ENCODE results near the gene SMARCA4.
A peak's percentile ranks its signal among the peaks of the same experiment; 100 is the strongest.
"Not testable (repeated sequence)": the region's sequence is repeated elsewhere in the genome, so short reads cannot be mapped to it uniquely, and the experiment has no call there.

Gene SMARCA4

GRCh38 chr19:10976131-10976892 is 15.5 kb downstream of the SMARCA4 start:
- DNase-seq (ENCODE audit: low spot score) = no peak

DNA sequence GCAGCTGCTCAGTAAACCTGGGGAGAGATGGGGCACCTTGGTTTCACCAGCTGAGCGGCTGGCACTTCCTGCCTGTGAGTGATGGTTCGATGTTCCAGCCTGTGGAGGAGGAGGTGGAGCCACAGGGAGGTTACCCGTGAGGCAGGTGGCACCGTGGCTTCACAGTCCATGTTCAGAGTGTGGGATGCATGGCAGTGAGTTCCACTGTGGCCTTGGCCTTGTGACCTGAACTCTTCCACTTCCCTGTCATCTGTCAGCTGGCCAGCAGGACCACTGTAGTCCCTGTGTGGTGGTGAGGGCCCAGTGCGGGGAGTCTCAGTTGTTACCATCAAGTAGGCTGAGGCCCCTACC is 16.9 kb downstream of the SMARCA4 start:
- DNase-seq (ENCODE audit: low spot score) = no peak

GRCh38 chr19:10979951-10980381 is 19.1 kb downstream of the SMARCA4 start:
- DNase-seq (ENCODE audit: low spot score) = peak; percentile 21

DNA sequence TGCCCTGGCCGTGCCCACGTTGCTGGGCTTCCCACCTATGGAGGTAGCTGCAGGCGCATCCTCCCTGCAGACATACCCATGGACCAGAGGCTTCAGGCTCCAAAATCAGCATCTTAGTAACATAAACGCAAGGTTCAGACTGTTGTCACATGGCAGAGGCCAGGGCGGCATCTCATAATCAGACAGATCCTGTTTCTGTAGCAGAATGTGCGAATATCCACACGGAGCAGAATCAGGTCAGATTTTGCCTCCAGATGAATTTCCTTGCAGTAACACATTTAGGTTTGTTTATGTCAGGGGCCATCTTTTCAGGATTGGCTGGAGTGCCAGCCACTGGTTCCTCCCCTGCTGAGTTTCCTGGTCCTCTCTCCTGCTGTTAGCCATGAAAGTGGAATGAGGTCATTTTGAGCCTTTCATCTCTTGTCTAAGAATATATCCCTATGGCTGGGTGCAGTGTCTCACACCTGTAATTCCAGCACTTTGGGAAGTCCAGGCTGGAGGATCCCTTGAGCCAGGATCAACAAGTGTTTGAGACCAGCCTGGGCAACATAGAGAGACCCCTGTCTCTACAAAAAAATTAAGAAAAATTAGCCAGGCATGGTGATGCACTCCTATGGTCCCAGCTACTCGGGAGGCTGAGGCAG is 20.5 kb downstream of the SMARCA4 start:
- no peak for DNase-seq (ENCODE audit: low spot score)

- DNase-seq (ENCODE audit: low spot score) = no peak
Observed at GRCh38 chr19:10983026-10983425, 22.2 kb downstream of the SMARCA4 start.

GRCh38 chr19:10984166-10984735 is 23.4 kb downstream of the SMARCA4 start:
- DNase-seq (ENCODE audit: low spot score) = no peak

DNA sequence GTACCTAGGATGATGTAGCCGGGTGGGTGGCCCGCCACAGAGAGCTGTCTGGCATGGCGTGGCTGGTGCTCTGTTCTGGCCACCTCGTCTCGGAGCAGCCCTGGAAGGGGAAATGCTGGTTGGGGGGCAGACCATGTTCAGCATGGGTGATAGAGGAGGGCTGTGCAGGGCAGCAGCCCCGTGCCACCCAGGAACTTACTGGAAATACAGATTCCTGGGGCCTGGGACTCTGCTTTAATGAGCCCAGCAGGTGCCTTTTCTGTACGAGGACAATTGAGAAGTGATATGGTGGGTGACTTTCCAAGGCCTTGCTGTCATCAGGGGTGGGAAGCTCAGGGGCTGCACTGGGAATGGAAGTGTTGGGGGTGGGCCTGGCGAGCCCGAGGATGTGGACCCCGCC is 24.7 kb downstream of the SMARCA4 start:
- no peak for DNase-seq (ENCODE audit: low spot score)

GRCh38 chr19:10986301-10987127 is 25.7 kb downstream of the SMARCA4 start:
- DNase-seq (ENCODE audit: low spot score) = no peak

DNA sequence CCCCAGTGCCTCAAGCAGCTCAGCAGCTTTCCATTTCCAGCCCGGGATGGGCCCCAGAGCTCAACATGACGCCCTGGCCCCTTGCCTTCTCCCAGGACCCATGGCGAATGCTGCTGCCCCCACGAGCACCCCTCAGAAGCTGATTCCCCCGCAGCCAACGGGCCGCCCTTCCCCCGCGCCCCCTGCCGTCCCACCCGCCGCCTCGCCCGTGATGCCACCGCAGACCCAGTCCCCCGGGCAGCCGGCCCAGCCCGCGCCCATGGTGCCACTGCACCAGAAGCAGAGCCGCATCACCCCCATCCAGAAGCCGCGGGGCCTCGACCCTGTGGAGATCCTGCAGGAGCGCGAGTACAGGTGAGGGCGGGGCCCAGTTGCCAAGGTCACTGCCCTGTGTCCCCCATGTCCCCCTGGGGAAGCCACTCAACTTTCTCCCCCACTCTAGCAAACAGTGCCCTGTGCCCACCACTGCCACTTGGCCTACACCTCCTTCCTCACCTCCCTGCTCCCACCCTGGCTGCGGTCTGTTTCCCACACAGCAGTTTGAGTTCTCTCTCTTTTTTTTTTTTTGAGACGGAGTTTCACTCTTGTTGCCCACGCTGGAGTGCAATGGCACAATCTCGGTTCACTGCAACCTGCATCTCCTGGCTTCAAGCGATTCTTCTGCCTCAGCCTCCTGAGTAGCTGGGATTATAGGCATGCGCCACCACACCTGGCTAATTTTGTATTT is 26.9 kb downstream of the SMARCA4 start:
- DNase-seq (ENCODE audit: low spot score) = no peak

- no peak for DNase-seq (ENCODE audit: low spot score)
Observed at GRCh38 chr19:10988380-10988779, 27.6 kb downstream of the SMARCA4 start.

DNA sequence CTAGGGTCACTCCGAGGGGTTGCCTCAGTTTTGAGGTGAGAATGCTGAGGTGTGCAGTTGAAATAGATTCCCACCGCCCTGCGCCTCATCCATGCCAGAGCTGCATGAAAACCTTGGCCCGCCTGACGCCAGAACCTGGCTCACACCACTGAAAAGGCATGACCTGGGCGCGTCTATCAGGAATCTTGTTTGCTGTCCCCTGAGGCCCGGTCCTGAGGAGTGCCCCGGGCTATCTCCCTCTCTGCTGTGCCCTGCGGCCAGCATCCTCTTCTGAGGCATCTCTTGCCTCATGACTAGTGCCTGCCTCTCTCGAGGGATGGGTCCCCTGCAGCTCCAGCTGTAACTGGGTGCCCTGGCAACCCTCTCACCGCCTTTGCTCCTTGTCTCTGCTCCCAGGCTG is 28.1 kb downstream of the SMARCA4 start:
- no peak for DNase-seq (ENCODE audit: low spot score)

DNA sequence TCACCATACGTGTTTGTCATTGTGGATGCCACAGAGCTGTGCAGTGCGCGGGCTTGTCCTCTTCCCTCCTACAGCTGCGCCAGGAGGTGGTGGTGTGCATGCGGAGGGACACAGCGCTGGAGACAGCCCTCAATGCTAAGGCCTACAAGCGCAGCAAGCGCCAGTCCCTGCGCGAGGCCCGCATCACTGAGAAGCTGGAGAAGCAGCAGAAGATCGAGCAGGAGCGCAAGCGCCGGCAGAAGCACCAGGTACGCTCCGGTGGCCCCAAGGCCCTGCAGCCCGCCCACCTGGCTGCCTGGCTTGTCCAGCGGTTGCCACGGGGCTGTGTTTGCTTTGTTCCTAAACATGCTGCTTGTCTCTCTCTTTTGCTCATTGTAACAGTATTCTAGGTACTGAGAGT is 30.2 kb downstream of the SMARCA4 start:
- no peak for DNase-seq (ENCODE audit: low spot score)

DNA sequence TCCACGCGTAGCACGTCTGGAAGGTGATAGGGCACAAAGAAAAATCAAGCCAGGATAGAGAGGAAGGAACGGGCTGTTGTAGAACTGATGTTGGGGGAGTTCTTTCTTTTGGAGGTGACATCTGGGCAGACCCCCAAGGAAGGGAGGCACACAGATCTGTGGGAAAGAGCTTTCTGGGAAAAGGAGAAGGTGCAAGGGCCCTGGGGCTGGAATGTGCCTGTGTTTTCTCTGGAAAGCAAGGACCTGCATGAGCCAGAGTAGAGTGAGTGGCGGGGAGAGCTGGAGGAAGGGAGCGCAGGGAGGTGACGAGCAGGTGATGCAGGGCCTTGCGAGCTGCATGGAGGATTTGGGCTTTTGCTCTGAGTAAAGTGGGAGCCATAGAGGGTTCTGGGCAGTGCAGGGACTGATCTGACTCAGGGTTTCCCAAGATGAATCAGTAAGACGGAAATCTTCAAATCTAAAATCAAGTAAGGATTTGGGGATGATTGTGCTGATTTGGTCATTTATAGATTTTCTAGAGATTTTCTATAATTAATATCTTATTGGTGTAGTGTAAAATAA is 30.8 kb downstream of the SMARCA4 start:
- DNase-seq (ENCODE audit: low spot score) = no peak

GRCh38 chr19:10992174-10992573 is 31.3 kb downstream of the SMARCA4 start:
- DNase-seq (ENCODE audit: low spot score) = not testable (repeated sequence)

GRCh38 chr19:10995926-10996600 is 35.2 kb downstream of the SMARCA4 start:
- no peak for DNase-seq (ENCODE audit: low spot score)

DNA sequence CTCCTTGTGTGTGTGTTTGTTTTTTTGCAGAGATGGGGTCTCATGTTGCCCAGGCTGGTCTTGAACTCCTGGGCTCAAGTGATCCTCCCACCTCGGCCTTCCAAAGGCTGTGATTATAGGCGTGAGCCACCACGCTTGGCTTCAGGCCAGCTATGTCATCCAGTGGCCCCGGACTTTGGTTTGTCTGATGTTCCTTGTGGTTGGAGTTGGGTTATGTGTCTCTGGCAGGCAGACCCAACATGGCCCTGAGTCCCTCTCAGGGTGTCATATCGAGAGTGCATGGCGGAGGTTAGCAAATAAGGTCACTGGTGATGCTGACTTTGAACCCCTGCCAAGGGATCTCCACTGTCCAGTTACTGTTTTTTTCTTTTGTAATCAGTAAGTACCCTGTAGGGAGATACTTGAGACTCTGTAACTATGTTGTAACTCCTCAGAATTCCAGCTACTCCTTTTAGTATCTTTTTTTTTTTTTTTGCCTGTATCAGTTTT is 37.3 kb downstream of the SMARCA4 start:
- DNase-seq (ENCODE audit: low spot score) = no peak

- no peak for DNase-seq (ENCODE audit: low spot score)
Observed at GRCh38 chr19:10998666-10999065, 37.8 kb downstream of the SMARCA4 start.

DNA sequence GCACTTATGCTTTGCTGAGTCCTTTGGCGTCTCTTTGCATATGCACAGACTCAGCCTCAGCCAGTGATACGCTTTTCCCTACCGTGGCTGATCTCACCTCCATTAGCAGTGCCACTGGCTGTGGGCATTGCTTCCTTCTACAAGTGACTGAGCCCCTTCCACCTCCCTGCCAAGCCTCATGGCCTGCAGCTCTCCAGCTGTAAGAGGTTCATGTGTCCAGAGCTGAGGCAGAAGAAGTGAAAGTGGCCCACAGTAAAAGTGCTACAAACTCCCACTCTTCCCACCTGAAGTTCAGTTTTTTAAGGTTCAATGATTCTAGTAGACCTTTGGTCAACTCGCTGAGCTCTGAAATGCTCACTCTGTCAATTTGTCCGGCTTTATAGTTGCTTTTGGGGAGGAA is 44.7 kb downstream of the SMARCA4 start:
- DNase-seq (ENCODE audit: low spot score) = no peak

- no peak for DNase-seq (ENCODE audit: low spot score)
Observed at GRCh38 chr19:11007385-11007784, 46.6 kb downstream of the SMARCA4 start.

- no peak for DNase-seq (ENCODE audit: low spot score)
Observed at GRCh38 chr19:11007962-11008532, 47.2 kb downstream of the SMARCA4 start.
